ENCODE measurements around the gene SLC11A2. TPM values are rescaled to one million over a fixed set of nuclear protein-coding genes. Genes with fewer than 3 reads are reported as not detected.

SLC11A2 gene
- total and polyA plus RNA-seq, 2 of the 13 experiments (the other 11 are each of a cell fraction or from before 2014, with no cell fraction given), result 71.7 to 77.0 TPM

DNA sequence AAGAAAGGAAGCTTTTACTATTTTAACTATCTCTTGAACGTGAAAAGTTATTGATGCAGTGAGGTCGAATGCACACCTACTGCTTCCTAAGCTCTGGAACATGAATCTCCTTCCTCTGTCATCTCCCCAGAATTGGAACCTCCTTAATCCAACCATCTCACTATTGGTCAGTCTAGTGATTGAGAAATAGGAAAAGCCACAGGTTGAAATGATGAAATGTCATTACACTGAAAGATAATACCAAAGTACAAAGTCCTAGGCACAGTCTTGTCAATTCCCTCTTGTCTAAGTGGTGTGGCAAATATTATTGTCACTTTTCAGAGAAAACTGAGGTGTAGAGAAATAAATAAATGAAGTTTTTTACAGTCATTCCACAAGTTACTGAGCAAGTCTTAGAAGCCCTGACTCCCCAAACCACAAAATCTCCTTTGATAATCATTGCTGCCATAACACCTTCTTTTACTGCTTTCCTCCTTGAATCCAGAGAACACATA is 93.3 kb downstream of the SLC11A2 start (continued):
- TF ChIP-seq KDM2A (CRISPR knock-in tag; IDR thresholded peaks at IDR 0.05; ENCODE audit: borderline replicate concordance, low read depth), result no peak
- TF ChIP-seq ZBTB42 (CRISPR knock-in tag; IDR thresholded peaks at IDR 0.05), result no peak
- TF ChIP-seq GFI1 (CRISPR knock-in tag; IDR thresholded peaks at IDR 0.05; ENCODE audit: borderline replicate concordance), result peak; percentile 23; the same call in 1 of the 2 replicates
- TF ChIP-seq, protein P1, sequence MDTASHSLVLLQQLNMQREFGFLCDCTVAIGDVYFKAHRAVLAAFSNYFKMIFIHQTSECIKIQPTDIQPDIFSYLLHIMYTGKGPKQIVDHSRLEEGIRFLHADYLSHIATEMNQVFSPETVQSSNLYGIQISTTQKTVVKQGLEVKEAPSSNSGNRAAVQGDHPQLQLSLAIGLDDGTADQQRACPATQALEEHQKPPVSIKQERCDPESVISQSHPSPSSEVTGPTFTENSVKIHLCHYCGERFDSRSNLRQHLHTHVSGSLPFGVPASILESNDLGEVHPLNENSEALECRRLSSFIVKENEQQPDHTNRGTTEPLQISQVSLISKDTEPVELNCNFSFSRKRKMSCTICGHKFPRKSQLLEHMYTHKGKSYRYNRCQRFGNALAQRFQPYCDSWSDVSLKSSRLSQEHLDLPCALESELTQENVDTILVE (CRISPR knock-in tag; IDR thresholded peaks at IDR 0.05), result peak; percentile 63; the same call in 1 of the 2 replicates
- TF ChIP-seq HINFP (CRISPR knock-in tag; IDR thresholded peaks at IDR 0.05; ENCODE audit: low read depth), result no peak
- TF ChIP-seq, protein P2, sequence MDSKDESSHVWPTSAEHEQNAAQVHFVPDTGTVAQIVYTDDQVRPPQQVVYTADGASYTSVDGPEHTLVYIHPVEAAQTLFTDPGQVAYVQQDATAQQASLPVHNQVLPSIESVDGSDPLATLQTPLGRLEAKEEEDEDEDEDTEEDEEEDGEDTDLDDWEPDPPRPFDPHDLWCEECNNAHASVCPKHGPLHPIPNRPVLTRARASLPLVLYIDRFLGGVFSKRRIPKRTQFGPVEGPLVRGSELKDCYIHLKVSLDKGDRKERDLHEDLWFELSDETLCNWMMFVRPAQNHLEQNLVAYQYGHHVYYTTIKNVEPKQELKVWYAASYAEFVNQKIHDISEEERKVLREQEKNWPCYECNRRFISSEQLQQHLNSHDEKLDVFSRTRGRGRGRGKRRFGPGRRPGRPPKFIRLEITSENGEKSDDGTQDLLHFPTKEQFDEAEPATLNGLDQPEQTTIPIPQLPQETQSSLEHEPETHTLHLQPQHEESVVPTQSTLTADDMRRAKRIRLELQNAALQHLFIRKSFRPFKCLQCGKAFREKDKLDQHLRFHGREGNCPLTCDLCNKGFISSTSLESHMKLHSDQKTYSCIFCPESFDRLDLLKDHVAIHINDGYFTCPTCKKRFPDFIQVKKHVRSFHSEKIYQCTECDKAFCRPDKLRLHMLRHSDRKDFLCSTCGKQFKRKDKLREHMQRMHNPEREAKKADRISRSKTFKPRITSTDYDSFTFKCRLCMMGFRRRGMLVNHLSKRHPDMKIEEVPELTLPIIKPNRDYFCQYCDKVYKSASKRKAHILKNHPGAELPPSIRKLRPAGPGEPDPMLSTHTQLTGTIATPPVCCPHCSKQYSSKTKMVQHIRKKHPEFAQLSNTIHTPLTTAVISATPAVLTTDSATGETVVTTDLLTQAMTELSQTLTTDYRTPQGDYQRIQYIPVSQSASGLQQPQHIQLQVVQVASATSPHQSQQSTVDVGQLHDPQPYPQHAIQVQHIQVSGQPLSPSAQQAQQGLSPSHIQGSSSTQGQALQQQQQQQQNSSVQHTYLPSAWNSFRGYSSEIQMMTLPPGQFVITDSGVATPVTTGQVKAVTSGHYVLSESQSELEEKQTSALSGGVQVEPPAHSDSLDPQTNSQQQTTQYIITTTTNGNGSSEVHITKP (CRISPR knock-in tag; IDR thresholded peaks at IDR 0.05; ENCODE audit: low read depth), result peak; percentile 80; the same call in 1 of the 2 replicates
- TF ChIP-seq ZNF577 (CRISPR knock-in tag; IDR thresholded peaks at IDR 0.05; ENCODE audit: borderline replicate concordance, low read depth), result no peak
- TF ChIP-seq ZNF883 (CRISPR knock-in tag; IDR thresholded peaks at IDR 0.05; ENCODE audit: not compliant biosample characterization), result no peak
- no peak for TF ChIP-seq NFE2L2 (IDR thresholded peaks at IDR 0.05; ENCODE audit: low read length)
- TF ChIP-seq HNF4A (CRISPR knock-in tag; IDR thresholded peaks at IDR 0.05), result peak; percentile 94
- no peak for TF ChIP-seq ADNP (CRISPR knock-in tag; IDR thresholded peaks at IDR 0.05)
- TF ChIP-seq, protein P3, sequence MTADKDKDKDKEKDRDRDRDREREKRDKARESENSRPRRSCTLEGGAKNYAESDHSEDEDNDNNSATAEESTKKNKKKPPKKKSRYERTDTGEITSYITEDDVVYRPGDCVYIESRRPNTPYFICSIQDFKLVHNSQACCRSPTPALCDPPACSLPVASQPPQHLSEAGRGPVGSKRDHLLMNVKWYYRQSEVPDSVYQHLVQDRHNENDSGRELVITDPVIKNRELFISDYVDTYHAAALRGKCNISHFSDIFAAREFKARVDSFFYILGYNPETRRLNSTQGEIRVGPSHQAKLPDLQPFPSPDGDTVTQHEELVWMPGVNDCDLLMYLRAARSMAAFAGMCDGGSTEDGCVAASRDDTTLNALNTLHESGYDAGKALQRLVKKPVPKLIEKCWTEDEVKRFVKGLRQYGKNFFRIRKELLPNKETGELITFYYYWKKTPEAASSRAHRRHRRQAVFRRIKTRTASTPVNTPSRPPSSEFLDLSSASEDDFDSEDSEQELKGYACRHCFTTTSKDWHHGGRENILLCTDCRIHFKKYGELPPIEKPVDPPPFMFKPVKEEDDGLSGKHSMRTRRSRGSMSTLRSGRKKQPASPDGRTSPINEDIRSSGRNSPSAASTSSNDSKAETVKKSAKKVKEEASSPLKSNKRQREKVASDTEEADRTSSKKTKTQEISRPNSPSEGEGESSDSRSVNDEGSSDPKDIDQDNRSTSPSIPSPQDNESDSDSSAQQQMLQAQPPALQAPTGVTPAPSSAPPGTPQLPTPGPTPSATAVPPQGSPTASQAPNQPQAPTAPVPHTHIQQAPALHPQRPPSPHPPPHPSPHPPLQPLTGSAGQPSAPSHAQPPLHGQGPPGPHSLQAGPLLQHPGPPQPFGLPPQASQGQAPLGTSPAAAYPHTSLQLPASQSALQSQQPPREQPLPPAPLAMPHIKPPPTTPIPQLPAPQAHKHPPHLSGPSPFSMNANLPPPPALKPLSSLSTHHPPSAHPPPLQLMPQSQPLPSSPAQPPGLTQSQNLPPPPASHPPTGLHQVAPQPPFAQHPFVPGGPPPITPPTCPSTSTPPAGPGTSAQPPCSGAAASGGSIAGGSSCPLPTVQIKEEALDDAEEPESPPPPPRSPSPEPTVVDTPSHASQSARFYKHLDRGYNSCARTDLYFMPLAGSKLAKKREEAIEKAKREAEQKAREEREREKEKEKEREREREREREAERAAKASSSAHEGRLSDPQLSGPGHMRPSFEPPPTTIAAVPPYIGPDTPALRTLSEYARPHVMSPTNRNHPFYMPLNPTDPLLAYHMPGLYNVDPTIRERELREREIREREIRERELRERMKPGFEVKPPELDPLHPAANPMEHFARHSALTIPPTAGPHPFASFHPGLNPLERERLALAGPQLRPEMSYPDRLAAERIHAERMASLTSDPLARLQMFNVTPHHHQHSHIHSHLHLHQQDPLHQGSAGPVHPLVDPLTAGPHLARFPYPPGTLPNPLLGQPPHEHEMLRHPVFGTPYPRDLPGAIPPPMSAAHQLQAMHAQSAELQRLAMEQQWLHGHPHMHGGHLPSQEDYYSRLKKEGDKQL (CRISPR knock-in tag; IDR thresholded peaks at IDR 0.05; ENCODE audit: low read depth), result 0 out of 2 replicates have a peak, but pooled peaks have one; percentile 53
- TF ChIP-seq, protein P4, sequence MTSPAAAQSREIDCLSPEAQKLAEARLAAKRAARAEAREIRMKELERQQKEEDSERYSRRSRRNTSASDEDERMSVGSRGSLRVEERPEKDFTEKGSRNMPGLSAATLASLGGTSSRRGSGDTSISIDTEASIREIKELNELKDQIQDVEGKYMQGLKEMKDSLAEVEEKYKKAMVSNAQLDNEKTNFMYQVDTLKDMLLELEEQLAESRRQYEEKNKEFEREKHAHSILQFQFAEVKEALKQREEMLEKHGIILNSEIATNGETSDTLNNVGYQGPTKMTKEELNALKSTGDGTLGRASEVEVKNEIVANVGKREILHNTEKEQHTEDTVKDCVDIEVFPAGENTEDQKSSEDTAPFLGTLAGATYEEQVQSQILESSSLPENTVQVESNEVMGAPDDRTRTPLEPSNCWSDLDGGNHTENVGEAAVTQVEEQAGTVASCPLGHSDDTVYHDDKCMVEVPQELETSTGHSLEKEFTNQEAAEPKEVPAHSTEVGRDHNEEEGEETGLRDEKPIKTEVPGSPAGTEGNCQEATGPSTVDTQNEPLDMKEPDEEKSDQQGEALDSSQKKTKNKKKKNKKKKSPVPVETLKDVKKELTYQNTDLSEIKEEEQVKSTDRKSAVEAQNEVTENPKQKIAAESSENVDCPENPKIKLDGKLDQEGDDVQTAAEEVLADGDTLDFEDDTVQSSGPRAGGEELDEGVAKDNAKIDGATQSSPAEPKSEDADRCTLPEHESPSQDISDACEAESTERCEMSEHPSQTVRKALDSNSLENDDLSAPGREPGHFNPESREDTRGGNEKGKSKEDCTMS (CRISPR knock-in tag; conservative IDR thresholded peaks at IDR 0.05), result no peak
- TF ChIP-seq FOXA3 (CRISPR knock-in tag; IDR thresholded peaks at IDR 0.05), result peak; percentile 81
- TF ChIP-seq SETDB1 (CRISPR knock-in tag; IDR thresholded peaks at IDR 0.05; ENCODE audit: borderline replicate concordance), result no peak

All from HepG2 (cell line).